Activated T-cell treated with anti-CD3 and anti-CD28 coated beads for 24 hours (primary cell): ENCODE results near the gene STAG3.
"Not testable (repeated sequence)": the region's sequence is repeated elsewhere in the genome, so short reads cannot be mapped to it uniquely, and the experiment has no call there.

Experiments used
- DNase-seq: peaks from one replicate; pipeline ENCODE4 v3.0.0-alpha.2; 2020; ENCODE audit warnings: low read depth

Gene STAG3

GRCh38 chr7:100174582-100174981 lies 3.1 kb upstream of the STAG3 start:
- no peak for DNase-seq

GRCh38 chr7:100175296-100175935 lies 2.3 kb upstream of the STAG3 start:
- DNase-seq, result no peak

- DNase-seq, result no peak
These were observed 1.3 kb upstream of the STAG3 start for GRCh38 chr7:100176096-100177044.

GRCh38 chr7:100180084-100180483 lies 2.4 kb downstream of the STAG3 start:
- DNase-seq, result not testable (repeated sequence)

GRCh38 chr7:100182616-100183015 lies 4.9 kb downstream of the STAG3 start:
- not testable (repeated sequence) for DNase-seq

- DNase-seq, result not testable (repeated sequence)
These were observed 5.4 kb downstream of the STAG3 start for GRCh38 chr7:100183090-100183489.

GRCh38 chr7:100185726-100186125 lies 8.0 kb downstream of the STAG3 start:
- no peak for DNase-seq

GRCh38 chr7:100189061-100189460 lies 11.3 kb downstream of the STAG3 start:
- DNase-seq, result no peak

- no peak for DNase-seq
These were observed 12.5 kb downstream of the STAG3 start for GRCh38 chr7:100190048-100190711.

GRCh38 chr7:100191775-100192174 lies 14.1 kb downstream of the STAG3 start:
- DNase-seq, result no peak

- DNase-seq, result not testable (repeated sequence)
These were observed 14.7 kb downstream of the STAG3 start for GRCh38 chr7:100192281-100192862.

GRCh38 chr7:100192969-100193368 lies 15.3 kb downstream of the STAG3 start:
- DNase-seq, result no peak

GRCh38 chr7:100195222-100195621 lies 17.5 kb downstream of the STAG3 start:
- no peak for DNase-seq

- DNase-seq, result not testable (repeated sequence)
These were observed 18.2 kb downstream of the STAG3 start for GRCh38 chr7:100195901-100196322.

- no peak for DNase-seq
These were observed 20.5 kb downstream of the STAG3 start for GRCh38 chr7:100198266-100198665.

- DNase-seq, result no peak
These were observed 23.0 kb downstream of the STAG3 start for GRCh38 chr7:100200693-100201092.

- DNase-seq, result no peak
These were observed 26.7 kb downstream of the STAG3 start for GRCh38 chr7:100204454-100204853.

GRCh38 chr7:100208911-100209408 lies 31.2 kb downstream of the STAG3 start:
- no peak for DNase-seq

- no peak for DNase-seq
These were observed 31.8 kb downstream of the STAG3 start for GRCh38 chr7:100209493-100209892.

- no peak for DNase-seq
These were observed 33.1 kb downstream of the STAG3 start for GRCh38 chr7:100210805-100211204.

GRCh38 chr7:100211342-100211780 lies 33.6 kb downstream of the STAG3 start:
- peak; percentile 32 for DNase-seq
